Islet of Langerhans (tissue), 1 donor: ENCODE data around the gene THEMIS.

Experiments used
- FAIRE-seq: peaks from one replicate; lab custom pipeline; 2011; peaks lifted over from hg19 to GRCh38; lab: Jason Lieb, UNC

THEMIS gene

DNA sequence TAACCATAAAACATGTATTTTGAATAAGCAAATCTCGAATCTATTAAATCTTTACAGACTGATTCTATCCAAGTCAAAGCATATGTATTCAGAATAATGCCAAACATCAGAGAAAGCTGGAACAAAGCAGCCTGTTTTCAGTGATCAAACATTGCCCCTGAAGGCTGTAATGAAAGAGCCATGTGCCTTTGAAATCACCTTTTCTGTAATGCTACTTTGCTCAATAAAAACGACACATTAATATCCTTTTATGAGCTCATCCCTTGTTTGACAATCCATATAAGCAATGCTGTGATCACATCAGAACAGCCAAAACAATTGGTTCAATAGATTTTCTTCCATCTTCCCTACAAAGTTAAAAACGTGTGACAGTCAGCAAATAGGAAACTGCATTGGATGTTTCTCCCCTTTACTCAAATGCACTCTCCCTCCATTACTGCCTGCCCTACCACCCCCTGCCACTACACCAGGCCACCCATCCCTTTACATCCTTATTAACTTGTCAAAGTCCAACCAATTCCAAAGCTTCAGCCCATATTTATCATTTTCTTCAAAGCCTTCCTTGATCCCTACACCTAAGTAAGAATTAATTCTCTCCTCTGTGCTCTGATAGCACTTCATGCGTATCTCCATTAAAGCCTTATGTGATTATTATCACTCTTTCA lies 42.0 kb downstream of the THEMIS start:
- no peak for FAIRE-seq

DNA sequence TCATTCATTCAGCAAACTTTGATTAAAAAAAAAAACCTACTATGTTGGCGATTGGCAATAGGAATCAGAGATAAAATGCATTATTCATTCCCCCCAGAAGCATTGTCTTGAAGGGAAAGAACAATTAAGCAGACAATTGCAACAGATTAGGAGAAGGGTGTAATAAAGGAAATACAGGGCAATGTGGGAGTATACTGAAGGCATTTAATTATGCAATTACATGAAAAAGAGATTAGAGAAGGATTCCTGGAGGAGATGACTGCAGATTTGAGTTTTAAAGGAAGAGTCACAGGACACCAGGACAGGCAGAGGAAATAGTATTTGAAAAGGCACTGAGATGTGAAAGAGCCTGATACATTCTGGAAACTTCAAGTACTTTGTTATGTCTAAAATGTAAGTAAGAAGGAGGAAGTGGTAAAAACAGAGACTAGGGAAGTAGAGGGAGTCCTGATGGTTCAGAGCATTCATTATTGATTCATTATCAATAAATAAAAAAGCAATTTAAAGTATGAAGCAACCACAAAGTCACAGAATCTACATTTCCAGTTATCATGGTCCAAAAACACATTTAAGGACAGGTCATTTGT lies 43.7 kb downstream of the THEMIS start:
- no peak for FAIRE-seq

DNA sequence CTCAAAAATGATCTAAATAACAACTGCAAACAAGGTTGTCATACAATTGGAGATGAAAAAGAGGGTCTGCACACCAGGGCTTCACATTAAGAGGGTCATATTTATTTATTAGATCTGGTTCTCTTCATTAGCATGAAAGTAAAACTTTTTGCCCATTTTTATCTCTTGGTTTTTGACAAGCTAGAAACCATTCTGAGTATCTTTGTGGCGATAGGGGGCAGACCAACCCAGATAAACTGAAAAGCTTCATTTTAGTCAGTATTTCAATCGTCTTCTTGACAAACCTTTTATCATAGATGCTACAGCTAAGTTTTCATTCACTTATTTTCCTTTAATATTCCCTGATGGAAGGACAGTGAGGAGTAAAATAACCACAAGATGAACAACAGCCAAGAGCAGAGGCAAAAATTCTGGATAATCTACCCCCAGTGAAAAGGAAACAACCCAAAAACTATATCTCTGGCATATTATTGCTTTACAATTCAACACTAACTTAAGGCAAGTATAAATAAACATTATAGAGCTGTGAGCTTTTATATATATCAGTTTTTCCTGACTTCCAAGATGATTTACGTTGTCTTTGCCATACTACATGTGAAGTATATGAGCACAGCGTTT lies 45.2 kb downstream of the THEMIS start:
- FAIRE-seq: peak; percentile 76

DNA sequence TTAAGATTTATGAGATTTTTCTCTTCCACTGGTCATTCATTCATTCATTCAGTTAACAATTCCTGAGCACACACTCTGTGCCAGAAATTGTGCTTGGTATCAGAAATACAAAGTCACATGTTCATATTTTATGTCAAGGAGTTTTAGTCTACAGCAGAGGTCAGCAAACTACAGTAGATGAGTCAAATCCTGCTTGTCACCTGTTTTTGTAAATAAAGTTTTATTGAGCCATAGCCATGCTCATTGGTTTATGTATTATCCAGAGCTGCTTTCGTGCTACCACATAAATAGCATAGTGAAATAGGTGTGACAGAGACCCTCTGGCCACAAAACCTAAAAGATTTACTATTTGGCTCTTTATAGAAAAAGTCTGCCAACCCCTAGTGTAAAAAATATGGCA lies 46.8 kb downstream of the THEMIS start:
- FAIRE-seq: no peak

DNA sequence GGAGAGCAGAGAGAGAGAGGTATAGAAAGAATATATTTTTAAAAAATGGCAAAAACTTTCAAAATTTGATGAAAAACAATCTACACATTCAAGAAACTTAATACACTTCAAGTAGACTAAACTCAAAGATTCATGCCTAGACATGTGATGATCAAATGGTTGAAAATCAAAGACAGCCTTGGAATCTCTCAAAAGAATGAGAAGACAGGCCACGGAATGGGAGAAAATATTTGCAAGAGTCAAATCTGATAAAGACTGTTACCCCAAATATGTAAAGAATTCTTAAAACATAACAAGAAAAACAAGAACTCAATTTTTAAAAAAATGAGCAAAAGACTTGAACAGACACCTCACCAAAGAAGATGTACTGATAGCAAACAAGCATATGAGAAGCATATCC lies 49.7 kb downstream of the THEMIS start:
- FAIRE-seq: no peak

DNA sequence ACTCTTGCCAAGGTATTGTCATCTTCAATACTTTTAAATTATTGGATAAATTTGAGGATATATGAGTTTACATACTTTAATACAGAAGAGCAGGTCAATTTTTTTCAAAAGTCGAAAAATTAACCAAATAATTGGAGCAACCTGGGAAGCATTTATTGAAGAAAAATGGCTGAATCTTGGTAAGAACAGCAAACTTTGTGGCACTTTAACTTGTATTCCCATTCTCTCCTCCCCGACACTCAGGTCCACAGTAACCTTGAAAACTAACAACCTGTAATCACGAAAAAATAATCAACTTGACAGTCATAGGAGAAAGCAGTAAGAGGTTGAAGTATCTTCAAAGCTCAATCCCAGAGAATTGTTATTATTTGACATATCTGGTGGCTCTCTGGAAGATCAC lies 55.6 kb downstream of the THEMIS start:
- FAIRE-seq: no peak

DNA sequence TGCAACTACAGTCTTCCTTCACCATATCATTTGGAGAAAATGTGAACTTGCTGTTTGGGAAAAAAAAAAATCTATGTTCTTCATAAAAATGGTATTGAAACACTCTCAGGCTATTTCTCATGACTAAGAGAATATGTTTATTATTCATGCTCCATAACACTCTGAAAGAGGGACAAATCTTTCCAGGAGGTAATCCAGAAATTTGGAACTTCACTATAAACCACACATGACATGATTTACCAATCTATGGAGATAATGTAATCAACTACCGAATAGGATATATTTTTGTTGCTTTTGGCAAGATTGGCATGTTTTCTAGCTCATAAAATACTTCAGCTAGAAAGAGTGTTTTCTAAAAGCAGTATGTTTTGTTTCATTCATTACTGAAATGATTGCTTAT lies 56.3 kb downstream of the THEMIS start:
- no peak for FAIRE-seq

DNA sequence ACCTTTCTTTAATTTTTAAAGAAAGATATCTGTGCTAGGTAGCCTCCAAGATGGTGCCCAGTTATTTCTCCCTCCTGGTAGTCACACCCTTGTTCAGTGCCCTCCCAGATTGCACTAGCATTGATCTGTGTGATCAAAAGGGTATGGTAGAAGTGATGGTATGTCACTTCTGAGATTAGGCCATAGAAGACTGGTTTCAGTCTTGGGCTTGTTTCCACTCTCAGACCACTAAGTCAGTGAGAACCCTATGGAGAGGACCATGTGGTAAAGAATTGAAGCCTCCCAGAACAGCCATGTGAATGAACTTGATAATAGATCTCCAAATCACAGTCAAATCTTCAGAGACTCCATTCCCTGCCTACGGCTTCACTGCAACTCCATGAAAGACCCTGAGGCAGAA lies 57.3 kb downstream of the THEMIS start:
- FAIRE-seq: no peak

DNA sequence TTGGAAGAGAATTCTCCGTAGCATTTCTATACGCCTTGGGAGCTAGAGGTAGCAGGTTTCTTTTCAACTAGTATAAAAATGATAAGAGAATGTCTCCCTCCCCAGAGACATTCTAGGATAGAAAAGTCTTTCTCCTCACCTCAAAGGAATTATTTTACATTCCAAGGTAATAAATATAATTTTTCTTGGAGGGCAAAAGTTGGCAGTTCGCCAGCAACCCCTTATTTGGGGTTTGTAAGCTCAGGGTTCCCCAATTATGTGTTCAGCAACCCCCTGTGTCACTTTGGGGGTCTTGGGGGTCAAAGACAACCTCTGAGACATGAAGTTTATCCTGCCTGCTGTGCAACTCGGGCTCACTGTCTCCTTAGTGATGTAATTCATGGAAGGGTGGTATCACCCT lies 58.3 kb downstream of the THEMIS start:
- FAIRE-seq: no peak

DNA sequence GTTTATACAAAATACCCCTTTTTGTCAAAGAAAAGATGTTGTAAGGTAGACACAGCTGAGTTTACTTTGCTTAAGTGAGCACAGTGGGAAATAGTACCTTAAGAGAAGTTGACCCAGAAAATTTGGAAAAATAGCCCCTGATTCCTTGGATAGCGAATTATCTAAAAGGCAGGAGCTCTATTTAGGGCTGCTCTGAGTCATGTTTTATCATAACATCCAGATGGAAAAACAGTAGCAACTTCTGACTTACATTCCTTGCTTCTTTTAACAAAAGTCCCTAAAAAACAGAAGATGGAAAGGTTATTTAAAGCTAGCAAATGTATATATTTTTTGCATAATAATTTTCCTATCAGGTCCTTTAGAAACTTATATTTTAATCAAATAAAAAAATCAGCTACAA lies 59.0 kb downstream of the THEMIS start:
- FAIRE-seq: no peak

DNA sequence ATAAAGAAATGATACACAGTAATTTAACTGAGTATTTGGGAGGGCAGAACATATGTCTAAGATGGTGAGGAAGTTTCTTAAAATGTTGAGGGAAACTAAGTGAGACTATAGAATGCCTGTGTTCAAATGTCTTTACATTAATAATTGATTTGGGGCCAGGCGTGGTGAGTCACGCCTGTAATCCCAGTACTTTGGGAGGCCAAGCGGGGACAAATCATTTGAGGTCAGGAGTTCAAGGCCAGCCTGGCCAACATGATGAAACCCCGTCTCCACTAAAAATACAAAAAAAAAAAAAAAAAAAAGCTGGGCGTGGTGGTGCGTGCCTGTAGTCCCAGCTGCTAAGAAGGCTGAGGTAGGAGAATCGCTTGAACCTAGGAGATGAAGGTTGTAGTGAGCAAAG lies 66.7 kb downstream of the THEMIS start:
- no peak for FAIRE-seq

DNA sequence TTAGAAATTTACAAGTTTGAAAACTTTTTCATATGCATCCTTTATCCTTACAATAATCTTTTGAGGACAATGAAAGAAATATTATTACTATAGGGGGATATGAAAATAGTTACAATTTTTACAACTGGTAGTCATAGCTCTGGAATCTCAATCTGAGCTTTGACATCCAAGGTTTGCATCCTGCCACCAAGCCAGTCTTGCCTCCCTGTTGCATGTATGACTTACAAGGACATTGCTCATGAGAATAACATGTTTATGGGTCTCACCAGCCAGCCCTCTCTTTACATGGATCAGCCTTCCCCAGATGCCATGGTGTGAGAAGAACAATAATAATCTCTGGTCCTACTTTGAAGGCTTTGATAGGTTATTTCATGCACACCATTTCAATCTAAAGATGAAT lies 67.5 kb downstream of the THEMIS start:
- FAIRE-seq: no peak

DNA sequence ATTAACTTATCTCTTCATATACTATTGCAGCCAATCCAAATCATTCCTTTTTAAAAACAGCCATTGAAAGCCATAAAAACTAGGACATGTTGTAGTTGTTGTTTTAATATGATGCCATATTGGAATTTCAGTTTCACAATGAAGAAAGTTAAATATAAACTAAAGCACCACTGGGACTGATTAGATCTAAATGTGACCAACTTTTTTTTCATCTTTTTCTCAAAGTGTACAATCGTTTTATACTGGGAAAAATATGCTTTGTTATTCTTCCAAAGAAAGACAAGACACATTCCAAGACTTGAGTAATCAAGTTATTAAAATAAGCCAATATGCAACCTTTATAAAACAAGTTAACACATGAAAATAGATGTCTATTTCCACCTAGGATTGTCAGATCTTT lies 68.5 kb downstream of the THEMIS start:
- FAIRE-seq: peak; percentile 47

DNA sequence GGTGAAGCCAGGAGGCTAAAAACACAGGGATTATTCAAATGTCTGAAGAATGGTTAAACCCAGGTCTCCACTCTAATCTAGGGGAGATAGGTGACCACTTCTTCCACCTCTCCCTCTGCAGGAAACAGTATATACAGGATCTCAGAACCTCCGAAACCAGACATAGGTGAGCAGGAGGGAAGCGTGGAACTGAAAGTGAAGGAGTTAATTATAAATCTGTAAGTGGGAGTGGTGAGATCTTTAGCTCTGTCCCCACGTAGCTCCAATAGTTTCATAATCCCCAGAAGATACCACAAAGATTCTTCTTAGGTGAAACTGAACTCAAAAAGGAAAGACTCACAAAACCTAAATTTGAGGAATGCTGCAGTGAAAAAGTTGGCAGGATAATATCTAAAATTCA lies 76.8 kb downstream of the THEMIS start:
- no peak for FAIRE-seq

DNA sequence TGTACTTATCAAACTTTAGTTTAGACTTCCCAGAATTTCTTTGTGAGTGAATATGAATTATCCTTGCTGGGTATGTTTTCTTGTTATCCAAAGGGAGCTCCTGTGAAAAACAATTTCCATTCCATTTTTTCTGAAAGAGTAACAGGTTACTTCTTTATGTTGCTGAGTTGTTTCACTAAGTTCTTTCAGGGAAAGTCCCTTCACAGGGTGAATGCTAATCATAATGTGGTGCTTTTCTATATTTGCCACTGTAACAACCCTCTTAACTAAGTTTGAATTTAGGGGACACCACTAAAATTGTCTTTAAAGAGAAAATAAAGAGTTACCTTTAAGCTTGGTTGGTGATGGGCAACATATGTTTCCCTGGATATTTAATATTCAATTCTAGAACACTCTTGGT lies 79.4 kb downstream of the THEMIS start:
- no peak for FAIRE-seq

DNA sequence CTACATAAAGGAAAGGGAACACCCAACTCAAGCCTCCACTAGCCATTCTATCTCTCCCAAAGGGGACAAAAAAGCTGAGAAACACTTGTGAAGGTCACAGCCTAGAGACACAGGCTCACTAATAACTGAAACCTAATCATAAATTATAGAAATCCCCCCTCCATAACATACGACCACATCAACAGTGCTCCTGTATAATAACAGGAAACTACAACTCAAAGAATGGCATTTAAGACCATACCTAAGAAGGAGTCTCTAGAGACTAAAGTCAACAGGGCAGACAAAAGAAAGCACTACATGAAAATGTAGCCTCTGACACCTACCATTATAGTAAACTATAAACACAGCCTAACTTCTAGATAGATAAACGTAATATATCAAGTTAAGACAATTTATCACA lies 82.7 kb downstream of the THEMIS start:
- FAIRE-seq: no peak

DNA sequence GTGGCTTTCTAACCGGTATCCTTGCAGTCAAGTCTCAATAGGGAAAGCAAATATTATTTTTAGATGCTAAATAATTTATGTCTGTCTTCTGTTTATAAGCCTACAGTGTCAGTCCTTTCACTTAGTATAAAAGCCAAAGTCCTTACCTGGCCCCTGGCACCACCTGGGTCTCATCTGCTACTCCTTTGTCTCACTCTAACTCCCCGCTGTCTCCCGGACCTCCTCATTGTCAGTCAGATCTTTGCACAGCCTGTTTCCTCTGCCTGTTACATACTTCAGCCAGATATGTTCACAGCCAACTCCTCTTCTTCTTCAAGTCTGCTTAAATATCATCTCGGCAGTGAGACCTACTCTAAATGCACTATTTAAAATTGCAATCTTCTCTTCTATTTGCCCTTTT lies 84.2 kb downstream of the THEMIS start:
- no peak for FAIRE-seq

DNA sequence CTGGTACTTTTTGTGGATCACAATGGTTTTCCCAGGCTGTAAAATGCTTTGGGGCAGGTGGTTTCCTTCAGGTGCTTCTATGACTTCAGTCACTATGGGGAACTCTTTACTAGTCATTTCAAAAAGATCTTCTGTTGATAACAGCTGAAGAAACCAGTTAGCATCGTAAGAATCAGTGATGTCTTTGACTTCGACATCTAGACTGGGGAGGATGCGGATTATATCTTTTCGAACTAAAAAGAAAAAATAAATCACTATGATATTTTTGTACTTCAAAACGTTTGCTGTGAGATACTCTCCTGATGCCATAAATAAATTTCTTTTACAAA lies 87.2 kb downstream of the THEMIS start:
- FAIRE-seq: no peak

DNA sequence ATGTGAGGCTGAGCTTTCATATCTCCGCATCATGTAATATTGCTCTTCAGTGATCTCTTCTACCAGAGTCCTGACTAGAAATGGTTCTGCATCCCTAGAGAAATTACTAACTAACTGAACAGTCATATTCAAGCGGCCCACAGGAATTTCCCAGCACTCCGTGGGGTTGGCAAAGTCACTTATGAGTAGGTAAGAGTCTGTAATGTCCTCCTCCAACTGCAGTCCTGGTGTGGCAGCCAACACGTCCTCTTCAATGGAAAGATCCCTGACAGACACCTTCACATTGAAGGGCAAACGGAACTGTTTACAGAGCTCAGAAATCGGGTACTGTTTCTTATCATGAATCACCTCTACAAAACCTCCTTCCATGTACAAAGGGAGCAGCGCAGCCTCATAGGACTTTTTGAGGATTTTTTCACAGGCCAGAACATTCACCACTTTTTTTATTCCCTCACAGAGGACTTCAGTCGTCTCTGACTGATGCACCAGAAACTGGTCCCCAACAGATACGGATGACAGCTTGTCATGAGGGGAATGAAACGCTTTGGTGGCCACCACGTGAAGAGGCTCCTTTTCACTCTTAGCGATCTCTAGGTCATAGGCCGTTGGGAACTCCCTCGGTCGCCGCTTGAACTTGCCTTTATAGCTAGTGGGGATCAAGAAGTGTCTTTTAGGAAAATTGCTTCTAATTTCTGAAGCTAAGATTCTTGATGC lies 87.7 kb downstream of the THEMIS start:
- FAIRE-seq: no peak

DNA sequence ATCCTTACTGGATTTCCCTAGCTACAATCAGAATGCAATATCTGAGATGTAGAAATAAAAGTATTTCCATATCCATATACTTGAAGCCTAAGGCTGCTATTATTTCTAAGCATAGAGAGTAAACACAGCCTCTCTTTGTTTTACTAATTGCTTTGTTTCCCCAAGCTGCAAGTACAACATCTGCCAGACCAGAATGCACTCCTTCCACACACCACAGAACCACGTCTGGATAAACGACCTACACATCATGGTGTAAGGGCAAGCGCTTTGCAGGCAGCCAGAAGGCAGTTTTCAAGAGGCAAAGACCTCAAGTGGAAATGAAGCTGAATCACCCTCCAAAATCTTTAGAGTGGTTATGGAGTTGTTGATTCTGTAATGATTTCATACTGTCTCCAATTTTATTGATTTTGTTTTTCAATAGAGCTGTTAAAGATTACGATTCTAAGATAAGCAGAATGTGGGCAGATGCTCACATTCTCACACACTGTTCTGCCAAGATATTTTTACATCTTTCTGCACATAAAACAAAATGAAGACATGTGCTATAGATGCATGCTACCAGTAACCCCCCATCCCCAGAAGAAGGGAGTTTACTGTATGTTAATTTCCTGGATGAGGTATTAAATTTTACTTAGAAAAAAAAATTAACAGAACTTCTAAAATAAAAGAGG lies 88.8 kb downstream of the THEMIS start:
- FAIRE-seq: no peak

DNA sequence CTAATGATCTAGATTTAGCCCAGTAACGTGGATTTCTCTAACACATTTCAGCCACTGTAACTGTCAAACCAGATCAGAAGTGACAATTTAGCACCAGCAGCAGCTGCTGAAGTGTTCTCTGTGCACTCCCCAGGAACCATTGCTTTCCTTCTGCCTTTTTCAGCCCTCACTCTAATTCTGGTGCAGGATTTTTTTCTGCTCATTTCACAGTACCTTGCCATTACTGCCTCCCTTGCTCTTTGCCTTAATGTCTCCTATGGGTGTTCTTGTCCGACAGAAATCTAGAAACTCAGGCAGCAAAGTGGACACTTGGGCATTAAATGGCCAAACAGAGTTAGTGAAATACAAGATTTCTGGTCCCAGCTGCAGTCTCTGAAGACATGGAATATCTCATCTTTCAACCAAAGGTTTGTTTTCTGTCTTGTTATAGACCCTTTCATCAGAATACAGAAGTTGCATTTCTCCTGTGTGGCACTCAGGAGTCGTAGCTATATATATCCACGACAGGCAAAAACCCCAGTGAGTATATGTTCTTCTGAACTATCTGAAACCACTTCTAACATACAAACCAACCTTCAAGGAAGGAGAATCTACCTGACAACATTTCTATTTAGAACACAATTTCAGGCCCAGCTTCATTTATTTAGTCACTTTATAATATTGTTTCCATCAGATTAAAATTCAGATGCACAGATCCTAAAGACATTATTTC lies 92.9 kb downstream of the THEMIS start:
- no peak for FAIRE-seq

DNA sequence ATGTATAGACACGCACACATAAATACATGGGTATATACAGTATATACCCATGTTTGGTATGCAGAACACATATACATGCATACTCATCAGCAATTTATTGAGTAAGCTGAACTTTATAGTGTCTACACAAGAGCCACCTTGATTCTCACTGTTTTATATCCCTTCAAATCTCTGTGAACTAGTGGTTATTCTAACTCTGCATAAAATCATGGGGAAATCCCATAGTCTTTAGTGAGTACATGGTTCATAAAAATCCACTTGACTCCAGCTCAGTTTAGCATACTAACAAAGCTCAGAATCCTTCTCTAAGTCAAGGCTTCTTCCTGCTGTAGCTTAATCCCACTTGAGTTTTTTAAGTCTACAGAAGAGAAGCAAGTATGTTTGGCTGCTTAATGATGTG lies 104.1 kb downstream of the THEMIS start:
- no peak for FAIRE-seq
